Measurements from ENCODE around the gene FOXO3. TPM values are rescaled to one million over a fixed set of nuclear protein-coding genes. Genes with fewer than 3 reads are reported as not detected.
A peak's percentile ranks its signal among the peaks of the same experiment; 100 is the strongest.

The FOXO3 gene
- total RNA-seq, 1 experiment from 2014 or later, result 22.1 TPM

DNA sequence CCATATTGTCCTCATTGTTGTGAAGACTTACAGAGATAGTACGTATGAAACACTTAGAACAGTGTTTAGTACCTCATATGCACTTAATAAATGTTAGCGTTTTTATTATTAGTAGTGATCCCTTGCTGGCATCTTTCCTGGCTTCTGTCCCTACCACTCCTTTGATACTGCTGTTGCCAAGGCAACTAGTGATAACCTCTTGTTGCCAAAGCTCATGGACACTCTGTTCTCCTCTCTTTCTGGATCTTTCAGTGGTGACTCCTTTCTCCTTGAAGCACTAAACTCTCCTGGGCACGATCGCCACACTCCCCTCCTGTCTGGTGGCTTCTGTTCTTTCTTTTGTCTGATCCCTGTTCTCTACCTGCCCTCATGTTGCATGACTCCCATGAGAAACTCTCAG is 83.5 kb downstream of the FOXO3 start:
- Histone ChIP-seq H3K23ac (ENCODE audit: insufficient read length, low read depth, low read length) (no peak overlapping the region), H2AFZ (ENCODE audit: low read length) (no peak overlapping the region), H3K4ac (ENCODE audit: low read depth, low read length) (no peak overlapping the region), H3T11ph (ENCODE audit: low read length) (no peak overlapping the region), H2AK5ac (ENCODE audit: insufficient read length, low read length) (no peak overlapping the region), H3K4me1 (ENCODE audit: insufficient read depth, low read length) (peaks cover 2% of the 10 kb centered on the region; the same call in 1 of the 2 replicates), H3K27me3 (ENCODE audit: insufficient read depth, low read length) (no peaks in the 10 kb centered on the region), H4K91ac (ENCODE audit: insufficient read length, low read depth, low read length) (no peak overlapping the region), H3K79me1 (ENCODE audit: insufficient read depth, low read depth, low read length, poor library complexity, severe bottlenecking) (no peaks in the 10 kb centered on the region), H4K20me1 (ENCODE audit: control insufficient read depth, insufficient read depth, insufficient read length) (no peaks in the 10 kb centered on the region), H3K27ac (ENCODE audit: insufficient read length, low read depth, low read length) (no peak overlapping the region), H3K9me3 (ENCODE audit: control insufficient read depth, low read depth, low read length) (no peaks in the 10 kb centered on the region), H3K23me2 (ENCODE audit: insufficient read length, low read depth, low read length, poor library complexity, severe bottlenecking) (no peaks in the 10 kb centered on the region), H3K56ac (ENCODE audit: insufficient read length, low read depth, low read length) (no peak overlapping the region), H2BK20ac (ENCODE audit: low read depth, low read length, poor library complexity, severe bottlenecking) (no peak overlapping the region), H3K14ac (ENCODE audit: insufficient read depth, low read length) (no peak overlapping the region), H3K79me2 (ENCODE audit: insufficient read depth, low read length) (no peaks in the 10 kb centered on the region), H2BK15ac (ENCODE audit: low read depth, low read length) (no peak overlapping the region), H2BK12ac (ENCODE audit: insufficient read length, low read depth, low read length) (no peak overlapping the region), H4K8ac (replicated peaks; ENCODE audit: insufficient read length, low read depth, low read length) (no peak overlapping the region), H3K9ac (ENCODE audit: extremely low read depth, insufficient read length, low read length) (no peak overlapping the region), H2BK5ac (ENCODE audit: insufficient read length, low read length) (no peak overlapping the region), H4K5ac (ENCODE audit: insufficient read length, low read depth, low read length) (no peak overlapping the region), H3K4me2 (ENCODE audit: insufficient read depth, insufficient read length, low read length) (no peak overlapping the region), H3K18ac (ENCODE audit: insufficient read length, low read depth, low read length) (no peak overlapping the region), H2BK120ac (ENCODE audit: low read depth, low read length, poor library complexity, severe bottlenecking) (no peak overlapping the region)
- no peaks in the 10 kb centered on the region; a peak in 1 of 7 replicates for H3K36me3 Mint-ChIP-seq (ENCODE audit: insufficient read depth in 1 of 3, low read depth in 3 of 3)
- peaks cover 35 to 37% of the 10 kb centered on the region in 2 experiments for H3K4me1 Mint-ChIP-seq
- no peaks in the 10 kb centered on the region for H3K9me3 Mint-ChIP-seq
- H3K4me3 Mint-ChIP-seq, result no peak overlapping the region
- H3K27me3 Mint-ChIP-seq (ENCODE audit: low read depth), result no peaks in the 10 kb centered on the region
- no peak for DNase-seq
- peak overlapping the region in 1 of 3 experiments; percentile 17; a peak in 1 of 7 replicates for H3K27ac Mint-ChIP-seq
- WGBS (ENCODE audit: extremely low coverage, insufficient read length, low lambda C conversion rate), result no CpG with 5 or more reads among the region's 4 CpGs
- TF ChIP-seq, protein P1, sequence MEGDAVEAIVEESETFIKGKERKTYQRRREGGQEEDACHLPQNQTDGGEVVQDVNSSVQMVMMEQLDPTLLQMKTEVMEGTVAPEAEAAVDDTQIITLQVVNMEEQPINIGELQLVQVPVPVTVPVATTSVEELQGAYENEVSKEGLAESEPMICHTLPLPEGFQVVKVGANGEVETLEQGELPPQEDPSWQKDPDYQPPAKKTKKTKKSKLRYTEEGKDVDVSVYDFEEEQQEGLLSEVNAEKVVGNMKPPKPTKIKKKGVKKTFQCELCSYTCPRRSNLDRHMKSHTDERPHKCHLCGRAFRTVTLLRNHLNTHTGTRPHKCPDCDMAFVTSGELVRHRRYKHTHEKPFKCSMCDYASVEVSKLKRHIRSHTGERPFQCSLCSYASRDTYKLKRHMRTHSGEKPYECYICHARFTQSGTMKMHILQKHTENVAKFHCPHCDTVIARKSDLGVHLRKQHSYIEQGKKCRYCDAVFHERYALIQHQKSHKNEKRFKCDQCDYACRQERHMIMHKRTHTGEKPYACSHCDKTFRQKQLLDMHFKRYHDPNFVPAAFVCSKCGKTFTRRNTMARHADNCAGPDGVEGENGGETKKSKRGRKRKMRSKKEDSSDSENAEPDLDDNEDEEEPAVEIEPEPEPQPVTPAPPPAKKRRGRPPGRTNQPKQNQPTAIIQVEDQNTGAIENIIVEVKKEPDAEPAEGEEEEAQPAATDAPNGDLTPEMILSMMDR (conservative IDR thresholded peaks at IDR 0.05), result no peak
